ENCODE results near the gene OR52N5. TPM values are rescaled to one million over a fixed set of nuclear protein-coding genes. Genes with fewer than 3 reads are reported as not detected.
A peak's percentile ranks its signal among the peaks of the same experiment; 100 is the strongest.

The OR52N5 gene
- total RNA-seq (under 1 TPM in 1 of 9 donors, not detected in 8; 0.11 TPM), polyA plus RNA-seq (not detected)
- long read RNA-seq, donor 1, result 0 reads
- long read RNA-seq, donor 2, result 0 reads
- long read RNA-seq, donor 3, result 0 reads
- long read RNA-seq, donor 4, result 0 reads
- long read RNA-seq, donor 5, result 0 reads
- long read RNA-seq, donor 6, result 0 reads
- long read RNA-seq, donor 7, result 0 reads
- long read RNA-seq, donor 8, result 0 reads
- long read RNA-seq, donor 9, result 0 reads
- long read RNA-seq, donor 10, result 0 reads

GRCh38 chr11:5783255-5783654 lies at the start of gene OR52N5:
OR52N5 (minus strand) TSS chr11:5783355; CDS start chr11:5778634, 4,721 bp downstream.
- Histone ChIP-seq H3K27ac (no peak within 1 kb of the TSS), H3K9me3 (replicated peaks in 1 of 3) (no peaks in the 10 kb centered on the region), H3K4me3 (no peak within 1 kb of the TSS), H3K4me1 (replicated peaks in 1 of 2) (no peaks in the 10 kb centered on the region), H3K36me3 (replicated peaks in 1 of 2) (no peaks in the 10 kb centered on the region), H3K27me3 (no peaks in the 10 kb centered on the region)
- 41 to 59% (median 49%) methylated on average over 3 to 4 of the region's 4 CpGs for WGBS, 4 donors
- intact Hi-C loops (cut with DNase I), result no loop called here
- DNase-seq, result no peak
- TF ChIP-seq POLR2A (IDR thresholded peaks at IDR 0.05) (no peak), CTCF (IDR thresholded peaks at IDR 0.05) (no peak)

GRCh38 chr11:5831196-5831829 lies 48.2 kb upstream of the OR52N5 start:
- Histone ChIP-seq H3K4me3 (no peak overlapping the region), H3K27me3 (no peaks in the 10 kb centered on the region), H3K27ac (no peak overlapping the region), H3K36me3 (replicated peaks in 1 of 2) (no peaks in the 10 kb centered on the region), H3K4me1 (replicated peaks in 1 of 2) (no peaks in the 10 kb centered on the region), H3K9me3 (replicated peaks in 1 of 3) (no peaks in the 10 kb centered on the region)
- DNase-seq, result no peak
- intact Hi-C loops (cut with DNase I), result no loop called here
- WGBS, 4 donors, result 70 to 81% (median 76%) methylated on average over 6 of the region's 6 CpGs
- TF ChIP-seq CTCF (IDR thresholded peaks at IDR 0.05) (no peak), POLR2A (IDR thresholded peaks at IDR 0.05) (no peak)

GRCh38 chr11:5818245-5818886 lies 35.2 kb upstream of the OR52N5 start:
- TF ChIP-seq CTCF (IDR thresholded peaks at IDR 0.05) (no peak), POLR2A (IDR thresholded peaks at IDR 0.05) (no peak)
- intact Hi-C loops (cut with DNase I), result no loop called here
- H3K36me3 ChIP-seq (replicated peaks in 1 of 2), result no peaks in the 10 kb centered on the region
- H3K27ac ChIP-seq, result no peak overlapping the region
- peaks cover 3% of the 10 kb centered on the region for H3K27me3 ChIP-seq
- DNase-seq, result no peak
- no peaks in the 10 kb centered on the region for H3K4me1 ChIP-seq (replicated peaks in 1 of 2)
- WGBS, 4 donors, result 49 to 57% (median 55%) methylated on average over 1 of the region's 1 CpG
- H3K9me3 ChIP-seq (replicated peaks in 1 of 3), result no peaks in the 10 kb centered on the region
- H3K4me3 ChIP-seq, result peak overlapping the region in 1 of 4 donors; percentile 22

- Histone ChIP-seq H3K9me3 (replicated peaks in 1 of 3) (no peaks in the 10 kb centered on the region), H3K4me1 (replicated peaks in 1 of 2) (no peaks in the 10 kb centered on the region), H3K36me3 (replicated peaks in 1 of 2) (no peaks in the 10 kb centered on the region), H3K4me3 (no peak overlapping the region), H3K27me3 (no peaks in the 10 kb centered on the region), H3K27ac (no peak overlapping the region)
- intact Hi-C loops (cut with DNase I), result no loop called here
- TF ChIP-seq POLR2A (IDR thresholded peaks at IDR 0.05), result no peak
- TF ChIP-seq CTCF (IDR thresholded peaks at IDR 0.05), result no peak
- no peak for DNase-seq
- whole genome bisulfite sequencing, 4 donors, result 42 to 56% (median 52%) methylated on average over 4 of the region's 4 CpGs
Measured at GRCh38 chr11:5815534-5815933, 32.4 kb upstream of the OR52N5 start.
